Fibroblast of lung (primary cell): ENCODE data around the gene MCRIP2. TPM values are rescaled to one million over a fixed set of nuclear protein-coding genes. Genes with fewer than 3 reads are reported as not detected.

Experiments
- DNase-seq, 2 donors: peaks; one replicate each; pipeline versions ENCODE4 v3.0.0 to v3.0.0-alpha.2; 2010; ENCODE audit warnings: low read depth in 2 of 2
- H2AFZ ChIP-seq: 2 replicates; pipeline ENCODE4 v1.5.1; 2012; ENCODE audit warnings: low read length, control low read depth, inconsistent platforms
- H3K27ac ChIP-seq: 2 replicates; pipeline ENCODE4 v1.5.1; 2011; ENCODE audit warnings: low read length, control low read depth; ENCODE audit not compliant: insufficient read depth
- H3K27me3 ChIP-seq: 2 replicates; pipeline ENCODE4 v1.5.1; 2011; ENCODE audit warnings: mild to moderate bottlenecking, low read length; ENCODE audit not compliant: control insufficient read depth, insufficient read depth
- H3K36me3 ChIP-seq: 2 replicates; pipeline ENCODE4 v1.5.1; 2011; ENCODE audit warnings: low read length; ENCODE audit not compliant: control insufficient read depth, insufficient read depth
- H3K4me1 ChIP-seq: 2 replicates; pipeline ENCODE4 v1.5.1; 2011; ENCODE audit warnings: low read length; ENCODE audit not compliant: control insufficient read depth, insufficient read depth; ENCODE audit errors: extremely low read depth
- H3K4me2 ChIP-seq: 2 replicates; pipeline ENCODE4 v1.5.1; 2011; ENCODE audit warnings: low read length, control low read depth; ENCODE audit not compliant: insufficient read depth; ENCODE audit errors: extremely low read depth
- H3K4me3 ChIP-seq, 4 experiments: fragments of 200-600 bp in 1 of 4; sonication (generic) in 1 of 4; replicated peaks in 1 of 4; 2 replicates each; pipeline ENCODE4 v1.5.1; 2011 to 2016; ENCODE audit warnings: low read length in 4 of 4, low read depth in 3 of 4, mild to moderate bottlenecking in 3 of 4, control low read depth in 2 of 4, inconsistent platforms in 1 of 4, mixed read lengths in 1 of 4; ENCODE audit not compliant: insufficient read depth in 1 of 4; ENCODE audit errors: control extremely low read depth in 1 of 4
- H3K79me2 ChIP-seq: 2 replicates; pipeline ENCODE4 v1.5.1; 2012; ENCODE audit warnings: mild to moderate bottlenecking, low read length, inconsistent platforms; ENCODE audit not compliant: control insufficient read depth, insufficient read depth
- H3K9ac ChIP-seq: 2 replicates; pipeline ENCODE4 v1.5.1; 2011; ENCODE audit warnings: mild to moderate bottlenecking, low read length, control low read depth; ENCODE audit not compliant: insufficient read depth
- H3K9me3 ChIP-seq: 2 replicates; pipeline ENCODE4 v1.5.1; 2012; ENCODE audit warnings: low read depth, low read length; ENCODE audit not compliant: control insufficient read depth, insufficient read depth
- H4K20me1 ChIP-seq: 2 replicates; pipeline ENCODE4 v1.5.1; 2011; ENCODE audit warnings: low read length; ENCODE audit not compliant: control insufficient read depth, insufficient read depth; ENCODE audit errors: extremely low read depth
- CTCF ChIP-seq, 2 donors: IDR thresholded peaks in 1 of 2; conservative IDR thresholded peaks in 1 of 2; 1 replicate in 1 of 2; 2 replicates in 1 of 2; pipeline ENCODE4 v1.5.1; 2011 to 2012; ENCODE audit warnings: low read length in 2 of 2, control low read depth in 1 of 2, inconsistent platforms in 1 of 2, low read depth in 1 of 2, mild to moderate bottlenecking in 1 of 2
- EZH2 ChIP-seq: IDR thresholded peaks from 2 replicates; pipeline ENCODE4 v1.5.1; 2012; ENCODE audit warnings: low read length, control low read depth, mild to moderate bottlenecking; ENCODE audit errors: missing control alignments
- polyA plus RNA-seq, 2 donors: library from polyadenylated mRNA; depleted of rRNA in 1 of 2; stranded (reverse) in 1 of 2; unstranded in 1 of 2; fragments of >200 nt; gene quantifications; 2 replicates each; pipeline ENCODE4 v1.2.1, GENCODE V29; 2011 to 2012; ENCODE audit warnings: missing spikeins in 1 of 2
- total RNA-seq: library from RNA; depleted of rRNA; stranded (reverse); fragments of >200 nt; gene quantifications from 2 replicates; pipeline ENCODE4 v1.2.1, GENCODE V29; 2014

The MCRIP2 gene
- total and polyA plus RNA-seq, 2 donors (not counting 1 experiment from before 2014, with no cell fraction given) = 2.8 to 18.0 TPM

GRCh38 chr16:658679-659571 is 17.3 kb downstream of the MCRIP2 start:
- no peak for DNase-seq

GRCh38 chr16:659618-660017 is 18.0 kb downstream of the MCRIP2 start:
- H3K79me2 ChIP-seq = no peaks in the 10 kb centered on the region
- H3K27ac ChIP-seq = no peak overlapping the region
- H3K9ac ChIP-seq = no peak overlapping the region
- H3K4me1 ChIP-seq = no peaks in the 10 kb centered on the region
- DNase-seq = no peak
- no peak for TF ChIP-seq EZH2
- TF ChIP-seq CTCF (conservative IDR thresholded peaks at IDR 0.05 in 1 of 2, IDR thresholded peaks at IDR 0.05 in 1 of 2; ENCODE audit: low read depth in 1 of 2, low read length in 2 of 2) = no peak
- H3K4me2 ChIP-seq = no peak overlapping the region
- H3K36me3 ChIP-seq = peaks cover 12% of the 10 kb centered on the region
- H3K27me3 ChIP-seq = no peaks in the 10 kb centered on the region
- no peak overlapping the region for H3K4me3 ChIP-seq
- no peak overlapping the region for H2AFZ ChIP-seq
- no peaks in the 10 kb centered on the region for H3K9me3 ChIP-seq
- no peaks in the 10 kb centered on the region for H4K20me1 ChIP-seq

More at GRCh38 chr16:658679-659571, 17.3 kb downstream of the MCRIP2 start:
- Histone ChIP-seq H3K4me2 (no peak overlapping the region), H3K9me3 (no peaks in the 10 kb centered on the region), H2AFZ (no peak overlapping the region), H3K9ac (no peak overlapping the region), H4K20me1 (no peaks in the 10 kb centered on the region), H3K4me3 (no peak overlapping the region), H3K36me3 (peaks cover 11% of the 10 kb centered on the region), H3K79me2 (no peaks in the 10 kb centered on the region), H3K4me1 (no peaks in the 10 kb centered on the region), H3K27ac (no peak overlapping the region), H3K27me3 (no peaks in the 10 kb centered on the region)
- no peak for TF ChIP-seq CTCF (conservative IDR thresholded peaks at IDR 0.05 in 1 of 2, IDR thresholded peaks at IDR 0.05 in 1 of 2; ENCODE audit: low read depth in 1 of 2, low read length in 2 of 2)
- TF ChIP-seq EZH2 = no peak

- no peak for DNase-seq
- no peak overlapping the region for H3K27ac ChIP-seq
- H3K27me3 ChIP-seq = no peaks in the 10 kb centered on the region
- H3K4me3 ChIP-seq = no peak overlapping the region
- no peaks in the 10 kb centered on the region for H3K9me3 ChIP-seq
- H3K36me3 ChIP-seq = peaks cover 12% of the 10 kb centered on the region
- H3K4me1 ChIP-seq = no peaks in the 10 kb centered on the region
- no peak overlapping the region for H2AFZ ChIP-seq
- H3K9ac ChIP-seq = no peak overlapping the region
- H3K4me2 ChIP-seq = no peak overlapping the region
- no peaks in the 10 kb centered on the region for H3K79me2 ChIP-seq
- no peaks in the 10 kb centered on the region for H4K20me1 ChIP-seq
- TF ChIP-seq EZH2 (no peak), CTCF (conservative IDR thresholded peaks at IDR 0.05 in 1 of 2, IDR thresholded peaks at IDR 0.05 in 1 of 2; ENCODE audit: low read depth in 1 of 2, low read length in 2 of 2) (no peak)
Measured at GRCh38 chr16:660132-660458, 18.5 kb downstream of the MCRIP2 start.
